Kidney (tissue), 2 donors: ENCODE results near the gene C6orf58. TPM values are rescaled to one million over a fixed set of nuclear protein-coding genes. Genes with fewer than 3 reads are reported as not detected.

Source experiments
- polyA plus RNA-seq: library from polyadenylated mRNA; stranded (reverse); fragments of 350-450 nt; fragmentation: Illumina TruSeq; extraction: RNeasy Lipid Tissue Mini Kit (QIAGEN cat#74804); gene quantifications from one replicate; pipeline ENCODE4 v1.2.3, GENCODE V29; 2014; ENCODE audit warnings: low read depth, low replicate concordance; ENCODE audit not compliant: insufficient read depth
- total RNA-seq: library from RNA; stranded (reverse); fragmentation: NEBNext Ultra II Directional; extraction: Animal tissue kit (Norgen Biotek cat#: 25700); gene quantifications from one replicate; pipeline ENCODE4 v1.2.1, GENCODE V29; 2021
- donor health status: DM: yes; HTN: yes; CAD: no.

The C6orf58 gene
- total and polyA plus RNA-seq, 2 donors from 2014 or later: not detected

Other genes with a start within 250 kb of the C6orf58 start
- 44.4 TPM for gene ECHDC1, start 233.6 kb upstream of the C6orf58 start, total RNA-seq
- gene ECHDC1, start 233.6 kb upstream of the C6orf58 start, polyA plus RNA-seq: 76.7 TPM
- 2.7 TPM for gene KIAA0408, start 117.8 kb upstream of the C6orf58 start, total RNA-seq
- gene KIAA0408, start 117.8 kb upstream of the C6orf58 start, polyA plus RNA-seq: 0.47 TPM